SU-DHL-6 (cell line): Measurements from ENCODE around the gene MYH15.

Experiments
- H2AFZ ChIP-seq: fragments of 200-600 bp; sonication (generic); 2 replicates; pipeline ENCODE4 v1.6.1; 2014; ENCODE audit warnings: low read depth, mild to moderate bottlenecking, moderate library complexity, mixed read lengths, antibody characterized with exemption, low read length; ENCODE audit not compliant: severe bottlenecking
- H3F3A ChIP-seq: fragments of 200-600 bp; shearing (Covaris generic); 2 replicates; pipeline ENCODE4 v1.6.0; 2016; ENCODE audit warnings: antibody characterized with exemption, mild to moderate bottlenecking; ENCODE audit not compliant: insufficient read depth
- H3K27ac ChIP-seq: fragments of 200-600 bp; sonication (generic); 2 replicates; pipeline ENCODE4 v1.5.1; 2016; ENCODE audit warnings: low read depth, mild to moderate bottlenecking, low read length, moderate library complexity, mixed read lengths
- H3K27me3 ChIP-seq: fragments of 200-600 bp; sonication (generic), shearing (Covaris generic); 2 replicates; pipeline ENCODE4 v1.6.0; 2014; ENCODE audit warnings: mild to moderate bottlenecking, low read length
- H3K36me3 ChIP-seq: fragments of 200-600 bp; sonication (generic); 2 replicates; pipeline ENCODE4 v1.6.1; 2014; ENCODE audit warnings: mild to moderate bottlenecking, low read length, mixed read lengths
- H3K4me2 ChIP-seq: fragments of 300-600, 200-600 bp; shearing (Covaris generic), sonication (generic); 2 replicates; pipeline ENCODE4 v1.6.0; 2014; ENCODE audit warnings: low read length, low read depth, mild to moderate bottlenecking; ENCODE audit not compliant: poor library complexity, severe bottlenecking
- H3K4me3 ChIP-seq: fragments of 200-600 bp; sonication (generic); 2 replicates; pipeline ENCODE4 v1.5.1; 2014; ENCODE audit warnings: antibody characterized with exemption, low read length, mild to moderate bottlenecking, mixed read lengths; ENCODE audit not compliant: insufficient read depth, poor library complexity, severe bottlenecking
- H3K79me2 ChIP-seq: fragments of 200-600 bp; sonication (generic); 2 replicates; pipeline ENCODE4 v1.6.1; 2014; ENCODE audit warnings: mild to moderate bottlenecking, low read length, moderate library complexity; ENCODE audit not compliant: insufficient read depth
- H3K9ac ChIP-seq: fragments of 200-600 bp; sonication (generic); 2 replicates; pipeline ENCODE4 v1.7.0; 2014; ENCODE audit warnings: mild to moderate bottlenecking, low read length
- H3K9me2 ChIP-seq: fragments of 200-600 bp; sonication (generic); replicated peaks from 2 replicates; pipeline ENCODE4 v1.6.1; 2014; ENCODE audit warnings: low read length; ENCODE audit not compliant: insufficient read depth
- H3K9me3 ChIP-seq: fragments of 200-600 bp; sonication (generic); 2 replicates; pipeline ENCODE4 v1.6.1; 2014; ENCODE audit warnings: low read length, mixed read lengths; ENCODE audit not compliant: insufficient read depth
- H4K20me1 ChIP-seq: fragments of 200-600 bp; sonication (generic); 2 replicates; pipeline ENCODE4 v1.6.1; 2014; ENCODE audit warnings: low read depth, mild to moderate bottlenecking, antibody characterized with exemption, low read length, moderate library complexity, mixed read lengths
- CTCF ChIP-seq: fragments of 200-600 bp; sonication (generic); IDR thresholded peaks from one replicate; pipeline ENCODE4 v1.5.1; 2017; ENCODE audit warnings: antibody characterized with exemption, mild to moderate bottlenecking, low read length, moderate library complexity; ENCODE audit not compliant: insufficient read depth, poor library complexity, severe bottlenecking
- EZH2phosphoT487 ChIP-seq: fragments of 200-600 bp; sonication (generic), shearing (Covaris generic); conservative IDR thresholded peaks from 2 replicates; pipeline ENCODE4 v1.6.1; 2018; ENCODE audit warnings: mild to moderate bottlenecking, antibody characterized with exemption, low read length, moderate library complexity, mixed read lengths

MYH15 gene

GRCh38 chr3:108378153-108378951 is 132.0 kb downstream of the MYH15 start:
- Histone ChIP-seq H3K9ac (no peak overlapping the region), H3K9me3 (no peaks in the 10 kb centered on the region), H2AFZ (no peak overlapping the region), H3K4me2 (no peak overlapping the region), H3K4me3 (no peak overlapping the region), H3F3A (no peaks in the 10 kb centered on the region), H3K27me3 (no peaks in the 10 kb centered on the region), H4K20me1 (no peaks in the 10 kb centered on the region), H3K36me3 (no peaks in the 10 kb centered on the region), H3K79me2 (no peaks in the 10 kb centered on the region), H3K27ac (no peak overlapping the region), H3K9me2 (no peaks in the 10 kb centered on the region)
- TF ChIP-seq CTCF (no peak), EZH2phosphoT487 (no peak)

- no peak overlapping the region for H3K9ac ChIP-seq
- H2AFZ ChIP-seq: no peak overlapping the region
- no peak overlapping the region for H3K4me2 ChIP-seq
These were observed 133.0 kb downstream of the MYH15 start for GRCh38 chr3:108377384-108377783.

GRCh38 chr3:108376026-108376425 is 134.4 kb downstream of the MYH15 start:
- Histone ChIP-seq H3K79me2 (no peaks in the 10 kb centered on the region), H3K4me3 (no peak overlapping the region), H2AFZ (no peak overlapping the region), H3K4me2 (no peak overlapping the region), H3K9me2 (no peaks in the 10 kb centered on the region), H3F3A (no peaks in the 10 kb centered on the region), H3K9me3 (no peaks in the 10 kb centered on the region), H3K36me3 (no peaks in the 10 kb centered on the region), H4K20me1 (no peaks in the 10 kb centered on the region), H3K27me3 (no peaks in the 10 kb centered on the region), H3K27ac (no peak overlapping the region), H3K9ac (no peak overlapping the region)
- TF ChIP-seq EZH2phosphoT487 (no peak), CTCF (no peak)

More at GRCh38 chr3:108377384-108377783, 133.0 kb downstream of the MYH15 start:
- H3K27me3 ChIP-seq: no peaks in the 10 kb centered on the region
- no peak overlapping the region for H3K27ac ChIP-seq
- H3K4me3 ChIP-seq: no peak overlapping the region
- no peaks in the 10 kb centered on the region for H3F3A ChIP-seq
- no peaks in the 10 kb centered on the region for H3K79me2 ChIP-seq
- no peaks in the 10 kb centered on the region for H3K36me3 ChIP-seq
- H3K9me2 ChIP-seq: no peaks in the 10 kb centered on the region
- no peaks in the 10 kb centered on the region for H4K20me1 ChIP-seq
- H3K9me3 ChIP-seq: no peaks in the 10 kb centered on the region
- TF ChIP-seq EZH2phosphoT487 (no peak), CTCF (no peak)
